Esophagus muscularis mucosa (tissue), 4 donors: Measurements from ENCODE around the gene GPR17. TPM values are rescaled to one million over a fixed set of nuclear protein-coding genes. Genes with fewer than 3 reads are reported as not detected.

ENCODE experiments used
- DNase-seq: peaks from one replicate; pipeline ENCODE4 v3.0.0-alpha.2; 2017; ENCODE audit errors: extremely low spot score
- H3K27ac ChIP-seq, 4 donors: fragments of 200-600 bp; sonication (generic); replicated peaks in 1 of 4; 1 replicate in 3 of 4; 2 replicates in 1 of 4; pipeline ENCODE4 v1.5.1; 2016 to 2019; ENCODE audit warnings: mild to moderate bottlenecking in 1 of 4
- H3K27me3 ChIP-seq, 4 donors: fragments of 200-600 bp; sonication (generic); one replicate each; pipeline versions ENCODE4 v1.5.1 to v1.6.0; 2016 to 2019
- H3K36me3 ChIP-seq, 4 donors: fragments of 200-600 bp; sonication (generic); one replicate each; pipeline ENCODE4 v1.5.1; 2016 to 2019
- H3K4me1 ChIP-seq, 4 donors: fragments of 200-600 bp; sonication (generic); one replicate each; pipeline ENCODE4 v1.5.1; 2016 to 2019
- H3K4me3 ChIP-seq, 4 donors: fragments of 200-600 bp; sonication (generic); 1 replicate in 2 of 4; 2 replicates in 2 of 4; pipeline ENCODE4 v1.5.1; 2016 to 2019; ENCODE audit warnings: mild to moderate bottlenecking in 4 of 4, moderate library complexity in 1 of 4
- H3K9me3 ChIP-seq, 4 donors: fragments of 200-600 bp; sonication (generic); 1 replicate in 3 of 4; 2 replicates in 1 of 4; pipeline ENCODE4 v1.5.1; 2016 to 2019
- CTCF ChIP-seq, 3 experiments: fragments of 200-600 bp in 2 of 3; fragments of 450-650 bp in 1 of 3; sonication (generic) in 2 of 3; IDR thresholded peaks; one replicate each; pipeline ENCODE4 v1.5.1; 2017 to 2019; ENCODE audit warnings: antibody characterized with exemption in 3 of 3, mild to moderate bottlenecking in 2 of 3, moderate library complexity in 1 of 3
- EP300 ChIP-seq: sonication (generic); formaldehyde crosslinking; IDR thresholded peaks from one replicate; pipeline ENCODE4 v1.6.1; 2017; ENCODE audit warnings: antibody characterized with exemption
- POLR2A ChIP-seq: fragments of 450-650 bp; IDR thresholded peaks from one replicate; pipeline ENCODE4 v1.6.1; 2017; ENCODE audit warnings: antibody characterized with exemption, moderate library complexity, mild to moderate bottlenecking, low read depth
- POLR2AphosphoS5 ChIP-seq, 2 donors: sonication (generic); formaldehyde crosslinking; IDR thresholded peaks; one replicate each; pipeline ENCODE4 v1.6.1; 2017; ENCODE audit warnings: antibody characterized with exemption in 2 of 2
- WGBS: methylation state at CpG from one replicate; pipeline ENCODE4 v1.1.5; 2018; 5-methylcytosine and 5-hydroxymethylcytosine counted together
- intact Hi-C: fragments of 100-400 bp; cut with DNase I; formaldehyde crosslinking; loops from one replicate; pipeline ENCODE4 v1.15.1; 2023
- total RNA-seq, 4 donors: library from RNA; depleted of rRNA; stranded (reverse); fragments of >200 nt; gene quantifications; one replicate each; pipeline versions ENCODE4 v1.1.0 to v1.2.1, GENCODE V29; 2016

GPR17 gene
- total RNA-seq, 4 donors from 2014 or later, result 0.40 TPM; not detected in 3

GRCh38 chr2:127649100-127649611 is 3.2 kb downstream of the GPR17 start:
- Histone ChIP-seq H3K27me3 (no peaks in the 10 kb centered on the region), H3K36me3 (peaks cover 0 to 66% (median 42%) of the 10 kb centered on the region in 4 donors), H3K4me1 (peaks cover 94 to 100% (median 98%) of the 10 kb centered on the region in 4 donors), H3K9me3 (no peaks in the 10 kb centered on the region), H3K4me3 (no peak overlapping the region), H3K27ac (peak overlapping the region; percentile 88 to 93 (median 92))
- no peak for TF ChIP-seq CTCF (IDR thresholded peaks at IDR 0.05)
- TF ChIP-seq POLR2A, result no peak
- DNase-seq, result no peak
- 44% methylated on average over 5 of the region's 12 CpGs for WGBS
- intact Hi-C loops, result loop anchor here (5.0 kb wide), 1 partner anchor 33 kb away; no protein-coding TSS in a partner anchor

- peaks cover 0 to 66% (median 46%) of the 10 kb centered on the region in 4 donors for H3K36me3 ChIP-seq
- WGBS, result 80% methylated on average over 1 of the region's 7 CpGs
- no peaks in the 10 kb centered on the region for H3K27me3 ChIP-seq
- peaks cover 94 to 100% (median 98%) of the 10 kb centered on the region in 4 donors for H3K4me1 ChIP-seq
- peak; percentile 74 to 88 (median 83) for TF ChIP-seq CTCF (IDR thresholded peaks at IDR 0.05)
- no peak for TF ChIP-seq EP300
- peak; percentile 12 to 50 for TF ChIP-seq POLR2AphosphoS5 (IDR thresholded peaks at IDR 0.05)
- intact Hi-C loops, result loop anchor here (5.0 to 10.0 kb wide), 3 partner anchors 33 to 135 kb away; no protein-coding TSS in a partner anchor
- H3K4me3 ChIP-seq, result no peak overlapping the region
- no peaks in the 10 kb centered on the region for H3K9me3 ChIP-seq
- DNase-seq, result no peak
- H3K27ac ChIP-seq, result peak overlapping the region; percentile 88 to 93 (median 92)
These were observed 3.7 kb downstream of the GPR17 start for GRCh38 chr2:127649684-127650040.

GRCh38 chr2:127650041-127650784 is 4.3 kb downstream of the GPR17 start:
- H3K9me3 ChIP-seq, result no peaks in the 10 kb centered on the region
- H3K36me3 ChIP-seq, result peaks cover 0 to 66% (median 49%) of the 10 kb centered on the region in 4 donors
- intact Hi-C loops, result loop anchor here (5.0 to 10.0 kb wide), 2 partner anchors 42 to 135 kb away; no protein-coding TSS in a partner anchor
- peaks cover 96 to 100% (median 98%) of the 10 kb centered on the region in 4 donors for H3K4me1 ChIP-seq
- H3K27ac ChIP-seq, result peak overlapping the region; percentile 88 to 93 (median 92)
- DNase-seq, result no peak
- 40% methylated on average over 1 of the region's 17 CpGs for WGBS
- TF ChIP-seq POLR2AphosphoS5 (IDR thresholded peaks at IDR 0.05), result peak; percentile 39 to 54
- TF ChIP-seq POLR2A, result no peak
- TF ChIP-seq EP300, result no peak
- TF ChIP-seq CTCF (IDR thresholded peaks at IDR 0.05), result no peak
- H3K4me3 ChIP-seq, result peak overlapping the region in 1 of 4 donors; percentile 10
- no peaks in the 10 kb centered on the region for H3K27me3 ChIP-seq

- intact Hi-C loops, result loop anchor here (5.0 to 10.0 kb wide), 2 partner anchors 41 to 136 kb away; no protein-coding TSS in a partner anchor
These were observed 4.9 kb downstream of the GPR17 start for GRCh38 chr2:127650785-127651380.

More at GRCh38 chr2:127650785-127651380, 4.9 kb downstream of the GPR17 start:
- no peak for TF ChIP-seq POLR2A
- TF ChIP-seq POLR2AphosphoS5 (IDR thresholded peaks at IDR 0.05), result peak in 1 of 2 donors; percentile 36
- TF ChIP-seq EP300, result no peak
- TF ChIP-seq CTCF (IDR thresholded peaks at IDR 0.05), result no peak
- H3K27me3 ChIP-seq, result no peaks in the 10 kb centered on the region
- 77% methylated on average over 20 of the region's 28 CpGs for WGBS
- no peak for DNase-seq
- peak overlapping the region; percentile 88 to 93 (median 92) for H3K27ac ChIP-seq
- H3K4me3 ChIP-seq, result no peak overlapping the region
- peaks cover 98 to 100% (median 99%) of the 10 kb centered on the region in 4 donors for H3K4me1 ChIP-seq
- peaks cover 0 to 67% (median 53%) of the 10 kb centered on the region in 4 donors for H3K36me3 ChIP-seq
- H3K9me3 ChIP-seq, result no peaks in the 10 kb centered on the region
